ENCODE measurements around the gene JAK1. TPM values are rescaled to one million over a fixed set of nuclear protein-coding genes. Genes with fewer than 3 reads are reported as not detected.

The JAK1 gene
- total RNA-seq, 2 donors from 2014 or later = 22.9 to 23.2 TPM

- peaks cover 12% of the 10 kb centered on the region for H3K36me3 Mint-ChIP-seq (ENCODE audit: low read depth)
- H3K27me3 ChIP-seq (ENCODE audit: control insufficient read depth, insufficient read depth, low read length, poor library complexity, severe bottlenecking) = no peaks in the 10 kb centered on the region
Measured at GRCh38 chr1:64809309-64809708, 157.0 kb downstream of the JAK1 start.

GRCh38 chr1:64801851-64802523, 164.4 kb downstream of the JAK1 start:
- no peak overlapping the region for H3K27ac ChIP-seq (ENCODE audit: low read depth, low read length)
- H3K9me3 Mint-ChIP-seq = peaks cover 1% of the 10 kb centered on the region
- DNase-seq = no peak
- no peak overlapping the region for H3K4me3 Mint-ChIP-seq
- no peak overlapping the region for H3K9ac ChIP-seq (ENCODE audit: extremely low read depth, low read length, poor library complexity, severe bottlenecking)
- H3K36me3 Mint-ChIP-seq (ENCODE audit: low read depth) = peaks cover 13% of the 10 kb centered on the region
- H3K36me3 ChIP-seq (ENCODE audit: control insufficient read depth, insufficient read depth, low read length) = no peaks in the 10 kb centered on the region
- no peaks in the 10 kb centered on the region for H3K4me1 ChIP-seq (ENCODE audit: control insufficient read depth, insufficient read depth, low read length)
- H3K4me3 ChIP-seq (ENCODE audit: low read length) = no peak overlapping the region
- no peak overlapping the region for H3K27ac Mint-ChIP-seq
- H3K9me3 ChIP-seq (ENCODE audit: control insufficient read depth, low read length) = no peaks in the 10 kb centered on the region
- H3K27me3 ChIP-seq (ENCODE audit: control insufficient read depth, insufficient read depth, low read length, poor library complexity, severe bottlenecking) = no peaks in the 10 kb centered on the region
- no peak for TF ChIP-seq CTCF (conservative IDR thresholded peaks at IDR 0.05)
- H3K4me1 Mint-ChIP-seq = no peaks in the 10 kb centered on the region
- 89 to 96% methylated on average over 3 to 6 of the region's 6 CpGs for WGBS, 2 experiments (ENCODE audit: insufficient coverage in 1 of 2, insufficient read length in 1 of 2)
- no peaks in the 10 kb centered on the region for H3K27me3 Mint-ChIP-seq (ENCODE audit: insufficient read depth)

More at GRCh38 chr1:64809309-64809708, 157.0 kb downstream of the JAK1 start:
- no peaks in the 10 kb centered on the region for H3K27me3 Mint-ChIP-seq (ENCODE audit: insufficient read depth)
- no peak for DNase-seq
- H3K27ac Mint-ChIP-seq = no peak overlapping the region
- Histone ChIP-seq H3K9me3 (ENCODE audit: control insufficient read depth, low read length) (no peaks in the 10 kb centered on the region), H3K27ac (ENCODE audit: low read depth, low read length) (no peak overlapping the region), H3K9ac (ENCODE audit: extremely low read depth, low read length, poor library complexity, severe bottlenecking) (no peak overlapping the region), H3K4me1 (ENCODE audit: control insufficient read depth, insufficient read depth, low read length) (no peaks in the 10 kb centered on the region), H3K36me3 (ENCODE audit: control insufficient read depth, insufficient read depth, low read length) (no peaks in the 10 kb centered on the region), H3K4me3 (ENCODE audit: low read length) (no peak overlapping the region)
- H3K9me3 Mint-ChIP-seq = no peaks in the 10 kb centered on the region
- no peak overlapping the region for H3K4me3 Mint-ChIP-seq
- H3K4me1 Mint-ChIP-seq = no peaks in the 10 kb centered on the region
- no peak for TF ChIP-seq CTCF (conservative IDR thresholded peaks at IDR 0.05)

GRCh38 chr1:64798872-64799271, 167.5 kb downstream of the JAK1 start:
- DNase-seq = no peak
- Histone ChIP-seq H3K4me1 (ENCODE audit: control insufficient read depth, insufficient read depth, low read length) (no peaks in the 10 kb centered on the region), H3K9me3 (ENCODE audit: control insufficient read depth, low read length) (no peaks in the 10 kb centered on the region), H3K36me3 (ENCODE audit: control insufficient read depth, insufficient read depth, low read length) (no peaks in the 10 kb centered on the region), H3K27me3 (ENCODE audit: control insufficient read depth, insufficient read depth, low read length, poor library complexity, severe bottlenecking) (no peaks in the 10 kb centered on the region), H3K9ac (ENCODE audit: extremely low read depth, low read length, poor library complexity, severe bottlenecking) (no peak overlapping the region), H3K4me3 (ENCODE audit: low read length) (no peak overlapping the region), H3K27ac (ENCODE audit: low read depth, low read length) (no peak overlapping the region)
- Mint-ChIP-seq H3K4me3 (no peak overlapping the region), H3K4me1 (no peaks in the 10 kb centered on the region), H3K36me3 (ENCODE audit: low read depth) (peaks cover 12% of the 10 kb centered on the region), H3K27ac (no peak overlapping the region), H3K27me3 (ENCODE audit: insufficient read depth) (no peaks in the 10 kb centered on the region), H3K9me3 (peaks cover 1% of the 10 kb centered on the region)
- TF ChIP-seq CTCF (conservative IDR thresholded peaks at IDR 0.05) = no peak
